B cell (primary cell): ENCODE measurements around the gene NT5DC4. TPM values are rescaled to one million over a fixed set of nuclear protein-coding genes. Genes with fewer than 3 reads are reported as not detected.

Experiments
- ATAC-seq: fragments of 200-7000 bp; cut with Tn5 transposase; one replicate; pipeline ENCODE4 v1.10.0; 2021; ENCODE audit warnings: low read depth, mild to moderate bottlenecking, moderate number of reproducible peaks, moderate library complexity
- CTCF ChIA-PET: fragments of 350-600 bp; sonication (Branson Sonifier 250); formaldehyde crosslinking; loops from one replicate; lab custom pipeline; 2021; ENCODE audit warnings: antibody characterized with exemption, inconsistent platforms; lab: Charles Lee
- POLR2A ChIA-PET: fragments of 350-600 bp; sonication (Branson Sonifier 250); formaldehyde crosslinking; loops from one replicate; lab custom pipeline; 2021; ENCODE audit warnings: antibody characterized with exemption; lab: Charles Lee
- DNase-seq: peaks from one replicate; pipeline ENCODE4 v3.0.0; 2013
- H2AFZ ChIP-seq: 2 replicates; pipeline ENCODE4 v1.6.1; 2012; ENCODE audit warnings: mild to moderate bottlenecking, low read depth, low read length; ENCODE audit not compliant: insufficient read depth, poor library complexity, severe bottlenecking
- H3K27ac ChIP-seq, 2 donors: 1 replicate in 1 of 2; 2 replicates in 1 of 2; pipeline ENCODE4 v1.5.1; 2012 to 2013; ENCODE audit warnings: low read length in 2 of 2, mild to moderate bottlenecking in 2 of 2, moderate library complexity in 1 of 2
- H3K27me3 ChIP-seq, 4 experiments: fragments of 200-600 bp in 1 of 4; sonication (generic) in 1 of 4; replicated peaks in 1 of 4; 1 replicate in 2 of 4; 2 replicates in 2 of 4; pipeline versions ENCODE4 v1.6.1 to v1.7.0; 2013 to 2016; ENCODE audit warnings: low read length in 3 of 4, mild to moderate bottlenecking in 2 of 4, mixed read lengths in 1 of 4, moderate library complexity in 1 of 4; ENCODE audit not compliant: insufficient read depth in 4 of 4, control insufficient read depth in 3 of 4; ENCODE audit errors: control extremely low read depth in 1 of 4
- H3K36me3 ChIP-seq, 2 experiments: replicated peaks in 1 of 2; 1 replicate in 1 of 2; 2 replicates in 1 of 2; pipeline versions ENCODE4 v1.6.1 to v1.7.1; 2013; ENCODE audit warnings: low read length in 1 of 2; ENCODE audit not compliant: insufficient read depth in 2 of 2, control insufficient read depth in 1 of 2; ENCODE audit errors: control extremely low read depth in 1 of 2, extremely low read depth in 1 of 2
- H3K4me1 ChIP-seq, 2 donors: fragments of 200-600 bp in 1 of 2; sonication (generic) in 1 of 2; 1 replicate in 1 of 2; 2 replicates in 1 of 2; pipeline versions ENCODE4 v1.5.1 to v1.6.1; 2013 to 2017; ENCODE audit warnings: low read length in 2 of 2; ENCODE audit not compliant: control insufficient read depth in 2 of 2, insufficient read depth in 2 of 2
- H3K4me2 ChIP-seq: replicated peaks from 2 replicates; pipeline ENCODE3; 2012; ENCODE audit warnings: mild to moderate bottlenecking, low read depth, low read length; ENCODE audit not compliant: poor library complexity, severe bottlenecking
- H3K4me3 ChIP-seq, 5 experiments: fragments of 200-600 bp in 1 of 5; sonication (generic) in 1 of 5; 1 replicate in 3 of 5; 2 replicates in 2 of 5; pipeline versions ENCODE4 v1.5.1 to v1.7.0; 2011 to 2016; ENCODE audit warnings: low read length in 4 of 5, mild to moderate bottlenecking in 4 of 5, low read depth in 2 of 5, control low read depth in 1 of 5, moderate library complexity in 1 of 5; ENCODE audit not compliant: insufficient read depth in 1 of 5; ENCODE audit errors: control extremely low read depth in 1 of 5, extremely low read depth in 1 of 5
- H3K79me2 ChIP-seq: fragments of 200-600 bp; sonication (generic); one replicate; pipeline ENCODE4 v1.6.0; 2016; ENCODE audit warnings: low read length; ENCODE audit not compliant: control insufficient read depth, insufficient read depth
- H3K9ac ChIP-seq: fragments of 200-600 bp; sonication (generic); 2 replicates; pipeline ENCODE4 v1.6.1; 2017; ENCODE audit warnings: mild to moderate bottlenecking, low read length, moderate library complexity
- H3K9me3 ChIP-seq, 3 donors: one replicate each; pipeline versions ENCODE4 v1.6.1 to v1.7.1; 2013; ENCODE audit warnings: low read length in 2 of 3; ENCODE audit not compliant: control insufficient read depth in 2 of 3, insufficient read depth in 1 of 3; ENCODE audit errors: control extremely low read depth in 1 of 3
- H4K20me1 ChIP-seq: 2 replicates; pipeline ENCODE4 v1.6.0; 2012; ENCODE audit warnings: mild to moderate bottlenecking, low read length; ENCODE audit not compliant: insufficient read depth, control insufficient read depth, poor library complexity, severe bottlenecking
- H3K27ac Mint-ChIP-seq: one replicate; pipeline ENCODE4 v1.8.0; 2021; ENCODE audit warnings: mixed read lengths
- H3K27me3 Mint-ChIP-seq: one replicate; pipeline ENCODE4 v1.8.0; 2021; ENCODE audit warnings: mixed read lengths
- H3K4me1 Mint-ChIP-seq: one replicate; pipeline ENCODE4 v1.8.0; 2021; ENCODE audit warnings: mixed read lengths
- H3K4me3 Mint-ChIP-seq: one replicate; pipeline ENCODE4 v1.8.0; 2021; ENCODE audit warnings: mixed read lengths
- H3K9me3 Mint-ChIP-seq: one replicate; pipeline ENCODE4 v1.8.0; 2022; ENCODE audit warnings: mixed read lengths; ENCODE audit not compliant: insufficient read depth
- EZH2 ChIP-seq: IDR thresholded peaks from 2 replicates; pipeline ENCODE4 v1.6.1; 2012; ENCODE audit warnings: borderline replicate concordance, low read depth, mild to moderate bottlenecking, moderate library complexity, low read length; ENCODE audit not compliant: insufficient read depth, poor library complexity, severe bottlenecking
- WGBS: methylation state at CpG from one replicate; pipeline ENCODE4 v1.1.5; 2013; ENCODE audit warnings: missing lambda C conversion rate; ENCODE audit not compliant: insufficient coverage; 5-methylcytosine and 5-hydroxymethylcytosine counted together
- intact Hi-C: fragments of 100-400 bp; cut with micrococcal nuclease; formaldehyde crosslinking; loops from one replicate; pipeline ENCODE4 v1.10.0; 2022
- polyA plus RNA-seq: library from polyadenylated mRNA; depleted of rRNA; stranded (reverse); fragments of >200 nt; gene quantifications from 2 replicates; pipeline ENCODE4 v1.2.3, GENCODE V29; 2012
- total RNA-seq, 2 donors: library from RNA; stranded (reverse); fragments of 120-200 nt in 1 of 2; gene quantifications; 1 replicate in 1 of 2; 2 replicates in 1 of 2; pipeline versions ENCODE4 v1.2.3 to v1.2.4, GENCODE V29; 2013 to 2022
- TF ChIP-seq, protein P1 (sequence below): fragments of 200-600 bp; IDR thresholded peaks from one replicate; pipeline ENCODE4 v1.8.0; 2022; ENCODE audit warnings: antibody characterized with exemption, mild to moderate bottlenecking

The NT5DC4 gene
- total and polyA plus RNA-seq, 2 donors (not counting 1 experiment from before 2014, with no cell fraction given): 2.0 TPM; not detected in 1

- Mint-ChIP-seq H3K27me3 (no peaks in the 10 kb centered on the region), H3K27ac (peak within 1 kb of the TSS; percentile 77), H3K4me1 (peaks cover 32% of the 10 kb centered on the region), H3K9me3 (no peaks in the 10 kb centered on the region), H3K4me3 (peak within 1 kb of the TSS; percentile 97)
- peaks cover 13% of the 10 kb centered on the region for H3K79me2 ChIP-seq
- under 1% methylated on average over 77 of the region's 79 CpGs for WGBS
- POLR2A ChIA-PET: no interaction called here
- peak; percentile 95 for DNase-seq
- H3K27me3 ChIP-seq: no peaks in the 10 kb centered on the region
- peak within 1 kb of the TSS in 1 of 2 donors; percentile 58 for H3K27ac ChIP-seq
- H3K4me2 ChIP-seq: peak within 1 kb of the TSS; percentile 94
- intact Hi-C loops: loop anchor here (1.0 to 10.0 kb wide), 5 partner anchors 18 to 280 kb away; partner anchors contain the start of genes CHCHD5, POLR1B, SLC20A1 and TTL
- H4K20me1 ChIP-seq: no peaks in the 10 kb centered on the region
- H3K36me3 ChIP-seq: no peaks in the 10 kb centered on the region
- peak within 1 kb of the TSS; percentile 91 for H3K9ac ChIP-seq
- peak within 1 kb of the TSS; percentile 42 to 96 (median 71) for H3K4me3 ChIP-seq
- H3K4me1 ChIP-seq: peaks cover 8 to 12% of the 10 kb centered on the region in 2 donors
- TF ChIP-seq, protein P1, sequence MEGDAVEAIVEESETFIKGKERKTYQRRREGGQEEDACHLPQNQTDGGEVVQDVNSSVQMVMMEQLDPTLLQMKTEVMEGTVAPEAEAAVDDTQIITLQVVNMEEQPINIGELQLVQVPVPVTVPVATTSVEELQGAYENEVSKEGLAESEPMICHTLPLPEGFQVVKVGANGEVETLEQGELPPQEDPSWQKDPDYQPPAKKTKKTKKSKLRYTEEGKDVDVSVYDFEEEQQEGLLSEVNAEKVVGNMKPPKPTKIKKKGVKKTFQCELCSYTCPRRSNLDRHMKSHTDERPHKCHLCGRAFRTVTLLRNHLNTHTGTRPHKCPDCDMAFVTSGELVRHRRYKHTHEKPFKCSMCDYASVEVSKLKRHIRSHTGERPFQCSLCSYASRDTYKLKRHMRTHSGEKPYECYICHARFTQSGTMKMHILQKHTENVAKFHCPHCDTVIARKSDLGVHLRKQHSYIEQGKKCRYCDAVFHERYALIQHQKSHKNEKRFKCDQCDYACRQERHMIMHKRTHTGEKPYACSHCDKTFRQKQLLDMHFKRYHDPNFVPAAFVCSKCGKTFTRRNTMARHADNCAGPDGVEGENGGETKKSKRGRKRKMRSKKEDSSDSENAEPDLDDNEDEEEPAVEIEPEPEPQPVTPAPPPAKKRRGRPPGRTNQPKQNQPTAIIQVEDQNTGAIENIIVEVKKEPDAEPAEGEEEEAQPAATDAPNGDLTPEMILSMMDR: no peak
- no peak for TF ChIP-seq EZH2
- peak within 1 kb of the TSS; percentile 96 for H2AFZ ChIP-seq
- no peaks in the 10 kb centered on the region for H3K9me3 ChIP-seq
- ATAC-seq: peak; percentile 99
- CTCF ChIA-PET: interaction anchor here (0.9 to 1.2 kb wide), 2 partner anchors 17 to 18 kb away, joined by 3 read pairs; no protein-coding TSS in a partner anchor
These were observed 43.5 kb downstream of the NT5DC4 start, which contains the start of gene CKAP2L for GRCh38 chr2:112764071-112765044. CKAP2L (minus strand) TSS chr2:112764609; CDS start chr2:112764598, 11 bp downstream.
